Activated CD4-positive, CD25-positive, alpha-beta regulatory T cell (primary cell): ENCODE measurements around the gene PEAK3.

Source experiments
- DNase-seq, 4 experiments: peaks; one replicate each; lab custom pipeline; 2025; lab: John Stamatoyannopoulos, UW

Gene PEAK3

GRCh38 chr19:2236314-2237050 is 45.5 kb downstream of the PEAK3 start, which contains the start of the genes PLEKHJ1 and SF3A2:
PLEKHJ1 (minus strand) TSS chr19:2236329; CDS start chr19:2236248, 81 bp downstream.
SF3A2 (plus strand) TSS chr19:2236824; CDS start chr19:2243419, 6,595 bp downstream.
- DNase-seq: peak; percentile 93 to 96 (median 94)

DNA sequence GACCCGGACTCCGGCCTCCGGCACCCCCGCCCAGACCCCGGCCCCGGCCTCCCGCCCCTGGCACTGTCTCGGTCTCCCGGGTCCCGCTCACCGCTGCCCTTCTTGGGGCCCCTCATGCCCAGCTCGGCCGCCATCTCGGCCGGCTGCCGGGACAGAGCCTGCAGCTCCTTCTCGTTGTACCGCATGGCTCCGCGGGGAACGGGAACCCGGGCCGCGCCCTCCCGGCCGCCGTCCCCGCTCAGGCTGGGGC is 46.0 kb downstream of the PEAK3 start:
- DNase-seq: no peak

- DNase-seq: no peak
These were observed 46.5 kb downstream of the PEAK3 start for GRCh38 chr19:2235381-2236063.

DNA sequence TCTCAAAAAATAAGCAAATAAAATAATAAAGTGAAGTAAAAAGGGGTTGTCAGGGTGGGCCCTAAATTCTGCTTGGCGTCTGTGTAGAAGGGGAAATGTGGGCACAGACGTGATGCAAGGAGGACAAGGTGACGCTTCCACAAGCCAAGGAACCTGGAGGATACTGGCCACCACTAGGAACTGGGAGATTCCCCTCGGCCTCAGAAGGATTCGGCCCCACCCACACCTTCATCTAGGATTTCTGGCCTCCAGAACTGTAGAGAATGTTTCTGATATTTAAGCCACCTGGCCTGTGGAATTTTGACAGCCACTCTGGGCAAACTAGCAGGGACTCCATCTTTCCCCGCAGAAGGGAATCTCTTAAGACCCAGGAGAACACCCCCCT is 47.0 kb downstream of the PEAK3 start:
- no peak for DNase-seq

- no peak for DNase-seq
These were observed 48.2 kb downstream of the PEAK3 start for GRCh38 chr19:2233601-2234280.

DNA sequence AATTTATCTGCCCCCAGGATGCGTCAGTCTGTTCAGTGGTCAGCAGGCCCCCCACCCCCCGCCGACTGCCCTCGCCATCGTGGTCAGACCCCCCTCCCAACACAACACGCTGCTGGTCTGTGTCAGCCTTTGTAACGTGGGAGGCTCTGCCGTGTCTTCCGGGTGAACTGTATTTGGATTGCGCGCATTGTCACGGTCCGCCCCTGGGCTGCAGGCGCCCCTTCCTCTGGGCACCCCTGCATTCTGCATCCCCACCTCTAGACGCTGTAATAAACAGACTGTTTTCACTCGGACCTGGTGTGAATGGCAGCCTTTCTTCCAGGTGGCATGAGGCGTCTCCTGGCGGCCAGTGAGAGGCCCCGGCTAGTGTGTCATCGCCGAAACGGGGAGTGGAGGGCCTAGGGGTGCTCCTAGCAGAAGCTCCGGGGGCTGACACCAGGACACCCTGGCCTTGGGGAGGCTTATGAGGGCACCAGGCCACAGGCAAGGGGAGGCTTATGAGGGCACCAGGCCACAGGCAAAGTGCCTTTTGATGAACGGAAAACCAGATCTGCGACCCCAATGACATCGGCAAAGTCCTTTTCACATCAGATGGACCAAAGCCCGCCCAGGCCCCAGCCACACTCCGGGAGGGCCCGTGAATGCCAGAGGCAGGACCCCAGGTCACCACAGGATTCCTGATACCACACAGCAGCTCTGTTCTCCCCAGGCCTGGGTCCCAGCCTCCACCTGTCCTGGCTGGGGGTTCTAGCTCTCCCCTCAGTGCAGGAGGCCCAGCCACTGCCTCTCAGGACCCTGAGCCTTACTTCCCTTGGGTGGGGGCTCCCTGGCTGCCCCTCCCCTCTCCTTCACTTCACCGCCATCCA is 49.5 kb downstream of the PEAK3 start:
- no peak for DNase-seq

GRCh38 chr19:2231621-2232221 is 50.3 kb downstream of the PEAK3 start:
- DNase-seq: no peak

GRCh38 chr19:2230807-2231533 is 51.0 kb downstream of the PEAK3 start:
- no peak for DNase-seq

DNA sequence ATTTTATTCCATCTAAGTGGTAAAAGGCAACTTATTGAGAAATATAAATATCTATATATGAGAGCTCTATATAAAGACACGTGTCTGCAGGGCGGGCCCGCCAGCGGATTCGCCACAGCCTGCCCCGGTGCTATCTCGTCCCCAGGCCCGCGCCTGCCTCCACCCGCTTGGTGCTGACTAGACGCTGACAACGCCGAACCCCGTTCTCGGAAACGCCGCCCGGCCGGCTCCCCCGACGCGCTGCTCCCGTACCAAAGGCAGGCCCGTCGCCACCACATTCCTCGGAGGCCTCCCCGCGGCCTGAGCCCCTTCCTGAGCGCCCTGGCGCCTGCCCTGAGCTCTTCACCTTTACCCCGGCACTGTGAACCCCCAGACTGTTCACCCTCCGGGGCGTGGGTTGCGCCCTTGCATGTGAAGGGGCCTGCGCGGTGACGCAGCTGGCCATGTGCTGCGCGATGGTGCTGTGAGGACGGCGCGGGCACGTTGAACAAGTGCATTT is 51.9 kb downstream of the PEAK3 start:
- no peak for DNase-seq

DNA sequence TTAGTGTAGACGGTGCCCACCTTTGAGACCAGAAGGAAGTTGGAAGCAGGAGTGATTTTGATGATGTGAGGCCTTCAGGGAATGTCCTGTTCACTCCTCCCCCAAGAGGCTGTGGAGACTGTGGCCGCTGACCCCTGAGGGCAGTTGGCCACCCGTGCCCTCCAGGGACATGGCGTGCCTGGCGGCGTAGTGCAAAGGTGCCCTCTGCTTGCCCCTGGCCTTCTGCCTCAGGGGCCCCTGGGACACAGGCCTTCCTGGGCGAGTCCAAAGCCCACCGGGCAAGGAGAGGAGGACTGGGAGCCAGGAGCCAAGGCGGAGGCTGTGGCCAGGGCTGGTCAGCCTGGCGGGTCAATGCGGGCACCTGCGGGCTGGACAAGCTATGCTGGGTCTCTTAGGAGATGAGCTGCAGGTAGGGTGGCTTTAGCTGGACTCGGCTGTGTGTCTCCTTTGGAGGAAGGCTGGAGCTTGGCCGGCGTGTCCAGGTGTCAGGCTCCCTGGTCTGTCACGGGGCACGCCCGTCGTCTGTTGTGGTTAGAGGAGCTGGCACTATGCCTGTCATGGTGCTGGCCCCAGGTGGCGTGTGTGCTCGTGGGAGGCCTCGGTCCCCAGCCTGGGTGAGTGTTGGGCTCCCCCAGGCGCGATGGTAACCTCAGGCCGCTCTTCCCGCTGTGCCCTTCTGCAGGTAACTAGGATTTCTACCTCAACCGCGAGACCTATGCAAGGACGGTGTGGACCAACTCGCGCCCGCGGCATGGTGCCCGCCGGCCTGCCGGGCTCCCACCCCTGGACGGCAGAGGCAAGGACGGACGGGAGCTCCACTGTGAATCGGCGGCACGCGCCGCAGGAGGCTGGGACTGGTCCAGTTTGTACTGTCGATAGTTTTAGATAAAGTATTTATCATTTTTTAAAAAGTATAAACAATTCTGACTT is 52.6 kb downstream of the PEAK3 start:
- DNase-seq: no peak

DNA sequence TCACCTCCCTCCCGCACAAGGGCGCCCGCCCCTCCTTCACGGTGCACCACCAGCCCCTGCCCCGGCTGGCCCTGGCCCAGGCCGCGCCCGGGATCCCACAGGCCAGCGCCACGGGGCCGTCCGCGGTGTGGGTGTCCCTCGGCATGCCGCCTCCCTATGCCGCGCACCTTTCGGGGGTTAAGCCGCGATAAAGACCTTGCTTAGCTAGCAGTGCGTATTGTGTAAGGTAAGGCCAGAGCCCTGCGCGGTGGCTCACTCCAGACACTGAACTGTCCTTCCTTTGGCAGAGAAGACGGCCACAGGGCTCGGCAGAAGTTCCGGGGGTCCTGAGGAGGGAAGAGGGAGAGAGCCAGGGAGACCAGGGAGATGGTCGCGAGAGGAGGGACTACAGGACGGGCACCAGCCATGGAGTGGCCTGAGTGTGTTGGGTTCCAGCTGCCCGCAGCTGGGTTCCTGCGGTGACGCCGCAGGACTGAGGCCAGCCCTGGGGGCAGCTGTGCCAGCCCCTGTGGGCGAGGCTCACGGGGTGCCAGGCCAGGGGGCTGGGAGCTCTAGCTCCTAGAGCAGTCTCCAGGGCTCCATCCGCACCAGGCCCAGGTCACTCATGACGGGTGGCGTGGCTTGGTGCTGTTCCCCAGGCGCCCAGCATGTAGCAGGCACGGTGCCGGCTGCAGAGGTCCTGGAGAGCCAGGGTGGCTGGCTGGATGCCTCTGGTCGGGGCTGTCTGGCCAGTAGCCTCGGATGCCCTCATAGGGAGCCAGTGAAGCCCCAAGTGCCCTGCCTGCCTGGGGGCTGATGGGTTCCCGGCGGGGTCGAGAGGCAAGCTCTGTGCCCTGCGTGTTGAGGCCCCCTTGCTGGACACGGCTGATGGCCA is 53.6 kb downstream of the PEAK3 start:
- no peak for DNase-seq

- no peak for DNase-seq
These were observed 54.4 kb downstream of the PEAK3 start for GRCh38 chr19:2227415-2228156.

- DNase-seq: no peak
These were observed 55.1 kb downstream of the PEAK3 start for GRCh38 chr19:2226840-2227360.

GRCh38 chr19:2226051-2226839 is 55.7 kb downstream of the PEAK3 start:
- no peak for DNase-seq

- DNase-seq: no peak
These were observed 56.4 kb downstream of the PEAK3 start for GRCh38 chr19:2225415-2226050.

- no peak for DNase-seq
These were observed 57.1 kb downstream of the PEAK3 start for GRCh38 chr19:2224754-2225349.
